ENCODE measurements around the gene NRTN. TPM values are rescaled to one million over a fixed set of nuclear protein-coding genes. Genes with fewer than 3 reads are reported as not detected.
"Not testable (repeated sequence)": the region's sequence is repeated elsewhere in the genome, so short reads cannot be mapped to it uniquely, and the experiment has no call there.

The NRTN gene
- total RNA-seq, 1 experiment from 2014 or later = 4.6 TPM

- Histone ChIP-seq H4K5ac (ENCODE audit: insufficient read length, low read depth, low read length) (no peak overlapping the region), H3T11ph (ENCODE audit: low read length) (no peak overlapping the region), H3K27ac (ENCODE audit: insufficient read length, low read depth, low read length) (no peak overlapping the region), H3K14ac (ENCODE audit: insufficient read depth, low read length) (no peak overlapping the region), H2BK20ac (ENCODE audit: low read depth, low read length, poor library complexity, severe bottlenecking) (no peak overlapping the region), H3K56ac (ENCODE audit: insufficient read length, low read depth, low read length) (no peak overlapping the region), H3K4me1 (ENCODE audit: insufficient read depth, low read length) (no peaks in the 10 kb centered on the region), H2AFZ (ENCODE audit: low read length) (no peak overlapping the region), H3K23ac (ENCODE audit: insufficient read length, low read depth, low read length) (no peak overlapping the region), H2AK5ac (ENCODE audit: insufficient read length, low read length) (no peak overlapping the region), H3K23me2 (ENCODE audit: insufficient read length, low read depth, low read length, poor library complexity, severe bottlenecking) (no peaks in the 10 kb centered on the region), H3K18ac (ENCODE audit: insufficient read length, low read depth, low read length) (no peak overlapping the region), H2BK120ac (ENCODE audit: low read depth, low read length, poor library complexity, severe bottlenecking) (no peak overlapping the region), H3K27me3 (ENCODE audit: insufficient read depth, low read length) (no peaks in the 10 kb centered on the region), H3K79me2 (ENCODE audit: insufficient read depth, low read length) (no peaks in the 10 kb centered on the region), H2BK12ac (ENCODE audit: insufficient read length, low read depth, low read length) (no peak overlapping the region), H3K79me1 (ENCODE audit: insufficient read depth, low read depth, low read length, poor library complexity, severe bottlenecking) (no peaks in the 10 kb centered on the region), H4K91ac (ENCODE audit: insufficient read length, low read depth, low read length) (no peak overlapping the region), H2BK15ac (ENCODE audit: low read depth, low read length) (no peak overlapping the region), H4K20me1 (ENCODE audit: control insufficient read depth, insufficient read depth, insufficient read length) (no peaks in the 10 kb centered on the region), H3K9me3 (ENCODE audit: control insufficient read depth, low read depth, low read length) (no peaks in the 10 kb centered on the region), H2BK5ac (ENCODE audit: insufficient read length, low read length) (no peak overlapping the region), H4K8ac (replicated peaks; ENCODE audit: insufficient read length, low read depth, low read length) (no peak overlapping the region), H3K4me2 (ENCODE audit: insufficient read depth, insufficient read length, low read length) (no peak overlapping the region), H3K9ac (ENCODE audit: extremely low read depth, insufficient read length, low read length) (no peak overlapping the region), H3K4ac (ENCODE audit: low read depth, low read length) (no peak overlapping the region)
- no CpG with 5 or more reads among the region's 17 CpGs for WGBS (ENCODE audit: extremely low coverage, insufficient read length, low lambda C conversion rate)
- no peak for TF ChIP-seq CTCF (conservative IDR thresholded peaks at IDR 0.05)
- no peak overlapping the region; a peak in 1 of 5 replicates for H3K4me3 Mint-ChIP-seq
- H3K27me3 Mint-ChIP-seq (ENCODE audit: low read depth) = peaks cover 19% of the 10 kb centered on the region
- no peaks in the 10 kb centered on the region for H3K36me3 Mint-ChIP-seq (ENCODE audit: insufficient read depth in 1 of 3, low read depth in 3 of 3)
- no peaks in the 10 kb centered on the region for H3K9me3 Mint-ChIP-seq
- H3K4me1 Mint-ChIP-seq = no peaks in the 10 kb centered on the region
- no peak for DNase-seq
- H3K27ac Mint-ChIP-seq = no peak overlapping the region
Observed at GRCh38 chr19:5778402-5778801, 26.5 kb upstream of the NRTN start.

DNA sequence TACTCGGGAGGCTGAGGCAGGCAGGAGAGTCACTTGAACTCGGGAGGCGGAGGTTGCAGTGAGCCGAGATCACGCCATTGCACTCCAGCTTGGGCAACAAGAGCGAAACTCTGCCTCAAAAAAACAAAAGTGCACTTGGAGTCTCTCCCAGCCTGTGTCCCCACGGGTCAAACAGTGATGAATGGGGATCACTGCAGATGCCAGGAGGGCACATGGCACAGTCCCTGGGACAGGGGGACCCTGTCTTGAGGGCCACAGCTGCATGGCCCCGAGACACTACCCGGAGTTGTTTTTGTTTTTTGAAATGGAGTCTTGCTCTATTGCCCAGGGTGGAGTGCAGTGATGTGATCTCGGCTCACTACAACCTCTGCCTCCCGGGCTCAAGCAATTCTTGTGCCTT is 24.0 kb upstream of the NRTN start:
- not testable (repeated sequence) for H3K14ac ChIP-seq (ENCODE audit: insufficient read depth, low read length); H2AK5ac ChIP-seq (ENCODE audit: insufficient read length, low read length); H2BK120ac ChIP-seq (ENCODE audit: low read depth, low read length, poor library complexity, severe bottlenecking); H2BK5ac ChIP-seq (ENCODE audit: insufficient read length, low read length); H3K36me3 Mint-ChIP-seq (ENCODE audit: insufficient read depth in 1 of 3, low read depth in 3 of 3); H4K5ac ChIP-seq (ENCODE audit: insufficient read length, low read depth, low read length); H3K23ac ChIP-seq (ENCODE audit: insufficient read length, low read depth, low read length); H3K4me1 Mint-ChIP-seq; H3K9ac ChIP-seq (ENCODE audit: extremely low read depth, insufficient read length, low read length); H2AFZ ChIP-seq (ENCODE audit: low read length); H3K4me3 Mint-ChIP-seq; H3K9me3 ChIP-seq (ENCODE audit: control insufficient read depth, low read depth, low read length); H3K27ac ChIP-seq (ENCODE audit: insufficient read length, low read depth, low read length); H3K27ac Mint-ChIP-seq; H2BK15ac ChIP-seq (ENCODE audit: low read depth, low read length); H3K23me2 ChIP-seq (ENCODE audit: insufficient read length, low read depth, low read length, poor library complexity, severe bottlenecking); H3K79me2 ChIP-seq (ENCODE audit: insufficient read depth, low read length); H3K56ac ChIP-seq (ENCODE audit: insufficient read length, low read depth, low read length); H3T11ph ChIP-seq (ENCODE audit: low read length); DNase-seq; H4K8ac ChIP-seq (replicated peaks; ENCODE audit: insufficient read length, low read depth, low read length); H3K4me2 ChIP-seq (ENCODE audit: insufficient read depth, insufficient read length, low read length); H3K4ac ChIP-seq (ENCODE audit: low read depth, low read length); H2BK12ac ChIP-seq (ENCODE audit: insufficient read length, low read depth, low read length); H3K18ac ChIP-seq (ENCODE audit: insufficient read length, low read depth, low read length); H3K9me3 Mint-ChIP-seq; H4K20me1 ChIP-seq (ENCODE audit: control insufficient read depth, insufficient read depth, insufficient read length); H2BK20ac ChIP-seq (ENCODE audit: low read depth, low read length, poor library complexity, severe bottlenecking); H3K79me1 ChIP-seq (ENCODE audit: insufficient read depth, low read depth, low read length, poor library complexity, severe bottlenecking); H4K91ac ChIP-seq (ENCODE audit: insufficient read length, low read depth, low read length); H3K27me3 ChIP-seq (ENCODE audit: insufficient read depth, low read length); H3K4me1 ChIP-seq (ENCODE audit: insufficient read depth, low read length)
- H3K27me3 Mint-ChIP-seq (ENCODE audit: low read depth) = peaks cover 14% of the 10 kb centered on the region
- no CpG with 5 or more reads among the region's 11 CpGs for WGBS (ENCODE audit: extremely low coverage, insufficient read length, low lambda C conversion rate)

All from H9 (cell line).